ENCODE measurements around the gene ZNF12.

Gene ZNF12

GRCh38 chr7:6642239-6642839, 64.4 kb downstream of the ZNF12 start:
- Histone ChIP-seq H4K20me1 (ENCODE audit: insufficient read depth, low read length) (no peaks in the 10 kb centered on the region), H3K4me1 (ENCODE audit: insufficient read depth, low read length, severe bottlenecking) (peaks cover 10% of the 10 kb centered on the region), H3K9me3 (ENCODE audit: low read length) (no peaks in the 10 kb centered on the region), H3K9ac (ENCODE audit: low read length) (no peak overlapping the region), H2AFZ (ENCODE audit: low read length) (no peak overlapping the region), H3K4me2 (ENCODE audit: low read length) (no peak overlapping the region), H3F3A (ENCODE audit: insufficient read depth, low read length) (no peaks in the 10 kb centered on the region), H3K4me3 (ENCODE audit: low read depth, low read length, poor library complexity, severe bottlenecking) (no peak overlapping the region), H3K9me2 (ENCODE audit: low read depth, low read length) (no peaks in the 10 kb centered on the region), H3K36me3 (ENCODE audit: insufficient read depth, low read length) (peaks cover 78% of the 10 kb centered on the region), H3K27me3 (ENCODE audit: insufficient read depth, low read length) (no peaks in the 10 kb centered on the region), H3K79me2 (ENCODE audit: insufficient read depth, low read length) (no peaks in the 10 kb centered on the region), H3K27ac (ENCODE audit: low read depth, low read length, poor library complexity, severe bottlenecking) (no peak overlapping the region)
- TF ChIP-seq CTCF (IDR thresholded peaks at IDR 0.05; ENCODE audit: low read length) (no peak), EZH2 (IDR thresholded peaks at IDR 0.05; ENCODE audit: borderline replicate concordance, low read length) (no peak)

GRCh38 chr7:6641305-6642035, 65.3 kb downstream of the ZNF12 start:
- no peak overlapping the region for H3K9ac ChIP-seq (ENCODE audit: low read length)
- peaks cover 69% of the 10 kb centered on the region for H3K36me3 ChIP-seq (ENCODE audit: insufficient read depth, low read length)
- no peaks in the 10 kb centered on the region for H3K9me3 ChIP-seq (ENCODE audit: low read length)
- no peaks in the 10 kb centered on the region for H3K9me2 ChIP-seq (ENCODE audit: low read depth, low read length)
- no peaks in the 10 kb centered on the region for H3K79me2 ChIP-seq (ENCODE audit: insufficient read depth, low read length)
- TF ChIP-seq EZH2 (IDR thresholded peaks at IDR 0.05; ENCODE audit: borderline replicate concordance, low read length) = no peak
- no peak for TF ChIP-seq CTCF (IDR thresholded peaks at IDR 0.05; ENCODE audit: low read length)
- no peak overlapping the region for H3K4me2 ChIP-seq (ENCODE audit: low read length)
- peaks cover 15% of the 10 kb centered on the region for H3K4me1 ChIP-seq (ENCODE audit: insufficient read depth, low read length, severe bottlenecking)
- no peak overlapping the region for H2AFZ ChIP-seq (ENCODE audit: low read length)
- no peaks in the 10 kb centered on the region for H4K20me1 ChIP-seq (ENCODE audit: insufficient read depth, low read length)
- no peak overlapping the region for H3K27ac ChIP-seq (ENCODE audit: low read depth, low read length, poor library complexity, severe bottlenecking)
- no peak overlapping the region for H3K4me3 ChIP-seq (ENCODE audit: low read depth, low read length, poor library complexity, severe bottlenecking)
- no peaks in the 10 kb centered on the region for H3K27me3 ChIP-seq (ENCODE audit: insufficient read depth, low read length)
- no peaks in the 10 kb centered on the region for H3F3A ChIP-seq (ENCODE audit: insufficient read depth, low read length)

GRCh38 chr7:6640246-6640721, 66.5 kb downstream of the ZNF12 start:
- Histone ChIP-seq H3K9me2 (ENCODE audit: low read depth, low read length) (no peaks in the 10 kb centered on the region), H3K9me3 (ENCODE audit: low read length) (no peaks in the 10 kb centered on the region), H3K36me3 (ENCODE audit: insufficient read depth, low read length) (peaks cover 62% of the 10 kb centered on the region), H3K27ac (ENCODE audit: low read depth, low read length, poor library complexity, severe bottlenecking) (no peak overlapping the region), H3K27me3 (ENCODE audit: insufficient read depth, low read length) (no peaks in the 10 kb centered on the region), H3K9ac (ENCODE audit: low read length) (no peak overlapping the region), H4K20me1 (ENCODE audit: insufficient read depth, low read length) (no peaks in the 10 kb centered on the region), H3K79me2 (ENCODE audit: insufficient read depth, low read length) (no peaks in the 10 kb centered on the region), H2AFZ (ENCODE audit: low read length) (no peak overlapping the region), H3F3A (ENCODE audit: insufficient read depth, low read length) (no peaks in the 10 kb centered on the region), H3K4me2 (ENCODE audit: low read length) (no peak overlapping the region), H3K4me3 (ENCODE audit: low read depth, low read length, poor library complexity, severe bottlenecking) (no peak overlapping the region), H3K4me1 (ENCODE audit: insufficient read depth, low read length, severe bottlenecking) (peaks cover 17% of the 10 kb centered on the region)
- TF ChIP-seq CTCF (IDR thresholded peaks at IDR 0.05; ENCODE audit: low read length) (no peak), EZH2 (IDR thresholded peaks at IDR 0.05; ENCODE audit: borderline replicate concordance, low read length) (no peak)

Measured in OCI-LY1 (cell line).